CD4-positive, alpha-beta T cell treated with Interleukin-4 for 1 hour (primary cell): ENCODE data around the gene ABCC1.
"Not testable (repeated sequence)": the region's sequence is repeated elsewhere in the genome, so short reads cannot be mapped to it uniquely, and the experiment has no call there.

Experiments
- DNase-seq, 2 donors: peaks; one replicate each; pipeline ENCODE4 v3.0.0-alpha.2; 2020 to 2022

ABCC1 gene

DNA sequence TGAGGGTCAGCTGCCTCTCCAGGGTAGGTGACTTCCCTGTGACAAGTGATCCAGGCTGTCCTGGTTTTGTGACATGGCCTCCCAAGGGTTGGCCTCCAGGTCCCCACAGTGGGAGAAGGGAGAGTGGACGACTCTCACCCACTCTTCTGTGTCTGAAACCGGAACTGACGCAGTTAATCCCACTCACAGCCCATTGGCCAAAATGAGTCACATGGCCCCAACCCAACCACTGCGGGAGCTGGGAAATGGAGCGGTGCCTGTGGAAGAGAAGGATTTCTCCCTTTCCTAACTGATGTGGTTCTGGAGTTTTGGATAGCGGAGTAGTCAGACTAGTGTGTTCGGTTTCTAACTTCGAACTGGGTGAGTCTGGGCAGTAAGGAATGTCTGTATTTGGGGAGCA, 194.5 kb downstream of the ABCC1 start:
- no peak for DNase-seq

- no peak for DNase-seq
Observed at GRCh38 chr16:16144416-16144815, 195.0 kb downstream of the ABCC1 start.

GRCh38 chr16:16145286-16145685, 195.9 kb downstream of the ABCC1 start:
- no peak for DNase-seq

- DNase-seq = no peak
Observed at GRCh38 chr16:16146380-16147315, 197.2 kb downstream of the ABCC1 start.

DNA sequence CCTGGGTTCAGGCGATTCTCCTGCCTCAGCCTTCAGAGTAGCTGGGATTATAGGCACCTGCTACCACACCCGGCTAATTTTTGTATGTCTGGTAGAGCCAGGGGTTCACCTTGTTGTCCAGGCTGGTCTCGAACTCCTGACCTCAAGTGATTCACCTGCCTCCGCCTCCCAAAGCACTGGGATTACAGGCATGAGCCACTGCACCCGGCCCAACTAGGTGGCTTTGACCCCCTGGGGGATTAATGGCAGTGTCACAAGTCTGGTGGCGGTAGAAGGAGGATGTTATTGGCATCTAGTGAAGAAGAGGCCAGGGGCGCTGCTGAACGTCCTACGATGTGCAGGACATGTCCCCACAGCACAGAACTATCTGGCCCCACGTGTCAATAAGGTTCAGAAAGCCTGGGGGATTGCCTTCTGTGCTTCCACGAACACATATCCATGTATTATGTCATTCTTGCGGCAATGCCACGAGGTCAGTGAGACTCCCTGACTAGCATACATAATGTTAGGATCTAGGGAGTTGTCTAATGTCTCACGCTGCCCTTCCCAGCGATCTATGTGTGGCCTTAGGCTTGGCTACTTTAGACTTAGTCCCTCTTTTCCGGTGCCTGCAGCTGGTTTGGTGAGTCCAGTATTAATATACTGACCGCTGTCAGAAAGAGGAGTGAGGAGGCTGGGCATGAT, 198.0 kb downstream of the ABCC1 start:
- no peak for DNase-seq

- DNase-seq = not testable (repeated sequence)
Observed at GRCh38 chr16:16148000-16148599, 198.7 kb downstream of the ABCC1 start.

DNA sequence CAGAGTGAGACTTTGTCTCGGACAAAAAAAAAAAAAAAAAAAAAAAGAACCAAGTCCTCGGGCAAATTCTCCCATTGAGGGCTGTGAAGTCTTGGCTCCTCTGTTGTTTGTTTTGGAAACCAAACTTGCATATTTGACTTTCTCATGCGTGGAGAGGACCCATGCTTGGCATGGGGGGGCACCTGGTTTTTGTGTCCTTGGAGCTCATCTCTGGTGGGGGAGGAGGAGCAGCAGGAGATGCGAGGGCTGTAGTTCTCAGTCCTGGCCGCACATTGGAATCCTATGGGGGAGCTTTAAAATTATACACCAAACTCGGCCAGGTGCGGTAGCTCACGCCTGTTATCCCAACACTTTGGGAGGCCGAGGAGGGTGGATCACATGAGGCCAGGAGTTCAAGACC, 199.3 kb downstream of the ABCC1 start:
- DNase-seq = no peak

- no peak for DNase-seq
Observed at GRCh38 chr16:16149710-16150116, 200.3 kb downstream of the ABCC1 start.

DNA sequence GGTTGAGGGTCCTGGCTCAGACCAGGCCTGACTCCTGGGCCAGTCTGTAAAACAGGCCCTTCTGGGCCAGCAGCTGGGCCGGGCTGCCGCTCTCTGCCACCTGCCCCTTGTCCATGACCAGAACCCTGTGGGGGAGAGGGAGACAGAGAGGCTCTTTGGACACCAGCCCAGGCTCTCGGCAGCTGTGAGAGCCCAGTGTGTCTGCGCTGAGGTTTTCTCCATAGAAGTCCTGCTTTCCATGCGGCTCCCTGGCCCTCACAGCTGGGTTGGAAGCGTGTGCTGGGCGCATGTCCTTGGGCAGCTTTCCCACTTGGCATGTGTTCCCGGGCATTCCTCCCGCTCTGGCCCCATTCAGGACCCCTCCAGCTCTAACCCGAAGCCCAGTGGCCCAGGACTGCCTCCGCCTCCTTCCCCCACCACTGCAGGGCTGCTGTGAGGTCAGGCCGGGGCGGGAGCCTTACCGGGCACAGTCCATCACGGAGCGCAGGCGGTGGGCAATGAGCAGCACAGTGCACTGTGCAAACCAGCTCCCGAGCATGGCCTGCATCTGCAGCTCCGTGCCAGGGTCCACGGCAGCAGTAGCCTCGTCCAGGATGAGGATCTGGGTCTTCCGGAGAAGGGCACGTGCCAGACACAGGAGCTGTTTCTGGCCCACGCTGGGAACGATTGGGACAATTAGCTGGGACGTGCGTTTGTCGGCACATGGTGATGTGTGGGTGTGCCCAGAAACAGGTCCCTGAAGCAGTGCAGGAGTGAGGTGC, 200.9 kb downstream of the ABCC1 start:
- DNase-seq = no peak

DNA sequence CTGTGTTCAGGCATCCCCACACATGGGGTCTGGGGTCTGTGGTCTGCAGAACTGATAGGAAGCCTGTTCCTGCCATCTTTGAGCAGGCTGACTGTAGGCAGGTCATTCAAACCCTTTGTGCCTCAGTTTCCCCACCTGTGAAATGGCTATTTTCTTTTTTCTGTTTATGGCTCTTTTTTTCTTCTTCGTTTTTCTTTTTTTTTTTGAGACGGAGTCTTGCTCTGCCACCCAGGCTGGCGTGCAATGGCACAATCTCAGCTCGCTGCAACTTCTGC, 201.4 kb downstream of the ABCC1 start:
- DNase-seq = no peak

GRCh38 chr16:16151315-16151714, 201.9 kb downstream of the ABCC1 start:
- no peak for DNase-seq

DNA sequence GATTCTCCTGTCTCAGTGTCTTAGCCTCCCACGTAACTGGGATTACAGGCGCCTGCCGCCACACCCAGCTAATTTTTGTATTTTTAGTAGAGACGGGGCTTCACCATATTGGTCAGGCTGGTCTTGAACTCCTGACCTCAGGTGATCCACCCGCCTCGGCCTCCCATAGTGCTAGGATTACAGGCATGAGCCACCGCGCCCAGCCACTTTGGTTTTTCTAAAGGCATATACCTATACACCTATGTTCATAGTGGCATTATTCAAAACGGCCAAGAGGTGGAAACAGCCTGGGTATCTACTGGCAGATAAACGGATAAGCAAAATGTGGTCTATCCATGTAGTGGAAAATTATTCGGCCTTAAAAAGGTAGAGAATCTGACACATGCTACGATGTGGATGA, 203.6 kb downstream of the ABCC1 start:
- not testable (repeated sequence) for DNase-seq

DNA sequence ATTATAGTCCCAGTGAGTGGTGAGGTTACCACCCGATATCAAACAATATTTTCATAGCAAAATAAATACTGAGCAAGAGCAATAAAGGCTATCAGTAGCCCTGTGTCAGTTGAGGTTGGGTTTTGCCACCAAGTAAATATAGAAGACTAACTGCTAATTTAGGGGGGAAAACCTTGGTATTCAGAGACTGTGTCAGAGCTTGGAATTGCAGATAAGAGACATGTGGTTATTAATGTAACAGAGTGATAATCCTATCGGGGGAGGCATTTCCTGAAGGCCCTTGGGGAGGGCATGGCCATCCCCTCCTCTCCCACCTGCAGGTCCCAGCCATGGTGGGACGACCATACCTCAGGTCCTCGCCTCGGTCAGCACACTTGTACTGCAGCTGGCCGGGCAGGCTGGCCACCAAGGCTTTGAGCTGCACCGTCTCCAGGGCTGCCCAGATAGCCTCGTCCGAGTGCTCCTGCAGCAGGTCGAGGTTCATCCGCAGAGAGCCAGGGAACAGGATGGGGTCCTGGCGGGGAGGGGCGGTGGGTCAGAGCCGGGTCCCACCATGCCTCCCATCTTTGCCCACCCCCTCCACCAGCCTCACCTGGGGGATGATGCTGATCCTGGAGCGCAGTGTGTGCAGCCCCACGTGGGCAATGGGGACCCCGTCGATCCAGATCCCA, 205.0 kb downstream of the ABCC1 start:
- no peak for DNase-seq

- no peak for DNase-seq
Observed at GRCh38 chr16:16155234-16155633, 205.8 kb downstream of the ABCC1 start.

- no peak for DNase-seq
Observed at GRCh38 chr16:16157166-16157565, 207.8 kb downstream of the ABCC1 start.

DNA sequence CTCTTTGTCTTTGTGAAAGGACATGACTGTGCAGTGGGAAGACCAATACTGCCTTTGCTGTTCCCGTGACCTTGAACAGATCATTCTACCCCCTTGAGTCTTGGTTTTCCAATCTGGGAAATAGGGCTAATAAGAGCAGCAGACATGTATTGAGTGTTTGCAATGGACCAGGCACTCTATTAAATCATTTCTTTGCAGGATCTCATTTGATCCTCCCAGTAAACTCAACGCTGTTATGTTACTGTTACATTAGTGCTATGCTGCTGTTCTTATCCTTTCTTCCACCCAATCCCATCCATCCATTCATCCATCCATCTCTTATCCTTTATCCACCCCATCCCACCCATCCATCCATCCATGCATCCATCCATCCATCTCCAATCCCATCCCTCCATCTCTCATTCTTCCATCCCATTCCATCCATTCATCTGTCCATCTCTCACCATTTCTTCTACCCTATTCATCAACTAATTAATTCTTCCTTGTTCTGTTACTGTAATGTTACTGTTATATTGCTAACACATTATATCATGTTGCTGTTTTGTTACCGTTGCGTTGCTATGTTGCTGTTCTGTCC, 208.8 kb downstream of the ABCC1 start:
- DNase-seq = no peak

DNA sequence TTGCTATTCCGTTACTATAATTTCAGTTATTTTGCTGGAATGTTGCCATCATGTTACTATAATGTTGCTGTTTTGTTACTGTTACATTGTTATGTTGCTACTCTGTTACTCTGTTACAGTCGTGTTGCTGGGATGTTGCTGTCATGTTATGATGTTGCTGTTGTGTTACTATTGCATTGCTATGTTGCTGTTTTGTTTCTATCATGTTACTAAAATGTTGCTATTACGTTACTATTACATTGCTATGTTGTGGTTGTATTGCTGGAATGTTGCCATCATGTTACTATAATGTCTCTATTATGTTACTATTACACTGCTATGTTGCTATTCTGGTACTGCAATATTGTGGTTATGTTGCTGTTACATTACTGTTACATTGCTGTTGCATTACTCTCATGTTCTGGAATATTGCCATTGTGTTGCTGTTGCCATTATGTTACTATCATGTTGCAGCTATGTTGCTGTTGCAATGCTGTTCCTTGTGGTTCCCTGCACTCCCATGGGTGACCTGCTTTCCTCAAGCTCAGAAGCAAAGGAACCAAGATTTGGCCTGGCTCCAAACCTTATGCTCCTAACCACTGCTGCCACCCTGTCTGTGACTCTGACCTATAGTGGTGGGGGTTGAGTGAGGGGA, 209.4 kb downstream of the ABCC1 start:
- no peak for DNase-seq

DNA sequence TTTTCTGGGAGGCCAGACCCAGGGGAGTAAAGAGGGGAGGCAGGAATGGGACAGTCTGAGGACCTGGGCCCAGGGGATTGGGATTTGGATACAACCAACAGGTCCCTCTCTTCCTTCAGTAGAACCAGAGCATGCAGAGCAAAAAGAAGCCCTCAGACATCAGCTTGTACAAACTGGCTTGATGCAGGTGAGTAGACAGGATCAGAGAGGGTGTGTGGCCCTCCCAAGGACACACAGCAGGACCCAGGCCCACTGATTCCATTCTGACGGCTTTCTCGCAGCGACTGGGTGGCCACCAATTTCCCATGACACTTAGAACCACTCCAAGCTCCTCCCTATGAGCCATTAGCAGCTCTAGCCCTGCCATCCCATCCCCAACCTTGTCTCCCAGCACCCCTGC, 210.2 kb downstream of the ABCC1 start:
- no peak for DNase-seq

DNA sequence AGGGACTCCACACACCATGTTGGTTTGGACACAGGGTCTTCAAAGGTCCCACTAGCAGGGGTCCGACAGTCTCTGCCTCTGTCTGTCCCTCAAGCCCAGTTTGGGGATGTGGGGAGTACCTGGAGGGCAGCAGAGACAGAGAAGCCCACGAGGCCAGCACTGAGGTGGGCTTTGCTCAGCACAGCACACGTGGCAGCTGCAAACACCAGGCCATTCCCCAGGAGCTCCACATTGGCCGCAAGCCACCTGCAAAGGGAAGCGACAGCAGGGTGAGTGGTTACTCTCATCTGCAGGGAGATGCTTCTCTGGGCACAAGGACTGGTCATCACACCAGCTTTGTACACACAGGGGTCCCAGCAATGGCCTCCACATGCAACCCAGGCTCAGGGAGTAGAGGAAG, 211.9 kb downstream of the ABCC1 start:
- DNase-seq = no peak

DNA sequence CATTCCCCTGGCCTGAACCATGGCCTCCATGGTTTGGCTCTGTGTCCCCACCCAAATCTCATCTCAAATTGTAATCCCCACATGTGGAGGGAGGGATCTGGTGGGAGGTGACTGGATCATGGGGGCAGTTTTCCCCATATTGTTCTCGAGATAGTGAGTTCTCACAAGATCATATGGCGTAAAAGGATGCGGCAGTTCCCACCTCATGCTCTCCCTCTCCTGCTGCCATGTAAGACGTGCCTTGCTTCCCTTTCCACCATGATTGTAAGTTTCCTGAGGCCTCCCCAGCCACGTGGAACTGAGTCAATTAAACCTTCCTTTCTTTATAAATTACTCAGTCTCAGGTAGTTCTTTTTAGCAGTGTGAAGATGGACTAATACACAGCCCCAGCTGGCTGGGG, 212.4 kb downstream of the ABCC1 start:
- DNase-seq = not testable (repeated sequence)

DNA sequence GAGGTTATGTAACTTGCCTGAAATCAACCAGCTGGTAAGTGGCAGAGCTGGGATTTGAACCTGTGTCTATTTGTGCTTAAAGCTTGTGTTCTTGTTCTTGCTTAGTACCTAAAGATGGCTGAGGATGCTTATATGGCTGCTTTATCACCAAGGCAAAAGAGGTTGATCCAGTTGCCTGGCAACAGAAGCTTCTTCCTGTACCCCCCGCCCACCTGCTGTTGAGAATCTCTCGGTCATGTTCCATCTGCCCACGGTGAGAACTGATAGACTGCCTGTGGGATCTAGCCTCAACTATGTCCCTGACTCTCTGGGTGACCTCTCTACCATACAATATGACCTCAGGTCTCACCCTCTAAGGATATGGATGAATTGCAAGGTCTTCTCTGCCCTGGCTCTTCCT, 213.2 kb downstream of the ABCC1 start:
- no peak for DNase-seq

- no peak for DNase-seq
Observed at GRCh38 chr16:16163109-16163508, 213.7 kb downstream of the ABCC1 start.
